H9 (cell line): ENCODE data around the gene RFPL1. TPM values are rescaled to one million over a fixed set of nuclear protein-coding genes. Genes with fewer than 3 reads are reported as not detected.

ENCODE experiments used
- DNase-seq: peaks from one replicate; pipeline ENCODE4 v3.0.0-alpha.2; 2017
- H2AFZ ChIP-seq: one replicate; pipeline ENCODE4 v1.6.1; 2013; ENCODE audit warnings: mild to moderate bottlenecking, low read length, control low read depth, moderate library complexity
- H2AK5ac ChIP-seq: 2 replicates; pipeline ENCODE4 v1.6.1; 2013; ENCODE audit warnings: low read length, control low read depth, mixed read lengths; ENCODE audit not compliant: insufficient read length
- H2BK120ac ChIP-seq: one replicate; pipeline ENCODE4 v1.6.1; 2013; ENCODE audit warnings: low read depth, mild to moderate bottlenecking, low read length, control low read depth, inconsistent platforms; ENCODE audit not compliant: poor library complexity, severe bottlenecking
- H2BK12ac ChIP-seq: 2 replicates; pipeline ENCODE4 v1.6.1; 2013; ENCODE audit warnings: low read length, control low read depth, mixed read lengths, low read depth; ENCODE audit not compliant: insufficient read length
- H2BK15ac ChIP-seq: 2 replicates; pipeline ENCODE4 v1.6.1; 2013; ENCODE audit warnings: low read depth, low read length, control low read depth
- H2BK20ac ChIP-seq: one replicate; pipeline ENCODE4 v1.6.1; 2013; ENCODE audit warnings: low read depth, mild to moderate bottlenecking, low read length, control low read depth, inconsistent platforms; ENCODE audit not compliant: poor library complexity, severe bottlenecking
- H2BK5ac ChIP-seq: 2 replicates; pipeline ENCODE4 v1.6.1; 2013; ENCODE audit warnings: low read length, control low read depth, mixed read lengths; ENCODE audit not compliant: insufficient read length
- H3K14ac ChIP-seq: 2 replicates; pipeline ENCODE4 v1.6.1; 2013; ENCODE audit warnings: low read length, control low read depth; ENCODE audit not compliant: insufficient read depth
- H3K18ac ChIP-seq: 2 replicates; pipeline ENCODE4 v1.6.1; 2013; ENCODE audit warnings: low read depth, mild to moderate bottlenecking, mixed read lengths, low read length, control low read depth; ENCODE audit not compliant: insufficient read length
- H3K23ac ChIP-seq: 2 replicates; pipeline ENCODE4 v1.6.1; 2013; ENCODE audit warnings: low read length, control low read depth, mixed read lengths, low read depth; ENCODE audit not compliant: insufficient read length
- H3K23me2 ChIP-seq: 2 replicates; pipeline ENCODE4 v1.6.1; 2013; ENCODE audit warnings: low read depth, mild to moderate bottlenecking, mixed read lengths, low read length, control low read depth; ENCODE audit not compliant: insufficient read length, poor library complexity, severe bottlenecking
- H3K27ac ChIP-seq: 2 replicates; pipeline ENCODE4 v1.5.1; 2013; ENCODE audit warnings: low read length, control low read depth, mixed read lengths, low read depth; ENCODE audit not compliant: insufficient read length
- H3K27me3 ChIP-seq: 2 replicates; pipeline ENCODE4 v1.6.1; 2013; ENCODE audit warnings: low read length, control low read depth, inconsistent platforms; ENCODE audit not compliant: insufficient read depth
- H3K4ac ChIP-seq: 2 replicates; pipeline ENCODE4 v1.6.1; 2013; ENCODE audit warnings: low read depth, mild to moderate bottlenecking, control low read depth, inconsistent platforms, low read length, moderate library complexity
- H3K4me1 ChIP-seq: 2 replicates; pipeline ENCODE4 v1.6.1; 2013; ENCODE audit warnings: low read length, control low read depth, inconsistent platforms; ENCODE audit not compliant: insufficient read depth
- H3K4me2 ChIP-seq: 2 replicates; pipeline ENCODE4 v1.6.1; 2013; ENCODE audit warnings: low read length, control low read depth, mixed read lengths; ENCODE audit not compliant: insufficient read length, insufficient read depth
- H3K56ac ChIP-seq: 2 replicates; pipeline ENCODE4 v1.6.1; 2013; ENCODE audit warnings: low read depth, mild to moderate bottlenecking, mixed read lengths, low read length, control low read depth; ENCODE audit not compliant: insufficient read length
- H3K79me1 ChIP-seq: 2 replicates; pipeline ENCODE4 v1.6.1; 2013; ENCODE audit warnings: low read depth, mild to moderate bottlenecking, moderate library complexity, low read length, control low read depth, inconsistent platforms; ENCODE audit not compliant: insufficient read depth, poor library complexity, severe bottlenecking
- H3K79me2 ChIP-seq: 2 replicates; pipeline ENCODE4 v1.6.1; 2013; ENCODE audit warnings: low read length, control low read depth, inconsistent platforms; ENCODE audit not compliant: insufficient read depth
- H3K9ac ChIP-seq: 2 replicates; pipeline ENCODE4 v1.6.1; 2013; ENCODE audit warnings: low read length, control low read depth, mixed read lengths; ENCODE audit not compliant: insufficient read length; ENCODE audit errors: extremely low read depth
- H3K9me3 ChIP-seq: one replicate; pipeline ENCODE4 v1.6.1; 2013; ENCODE audit warnings: low read depth, low read length, inconsistent platforms; ENCODE audit not compliant: control insufficient read depth
- H3T11ph ChIP-seq: one replicate; pipeline ENCODE4 v1.6.1; 2013; ENCODE audit warnings: mild to moderate bottlenecking, low read length, control low read depth, inconsistent platforms
- H4K20me1 ChIP-seq: one replicate; pipeline ENCODE4 v1.6.1; 2013; ENCODE audit not compliant: control insufficient read depth, insufficient read length, insufficient read depth
- H4K5ac ChIP-seq: 2 replicates; pipeline ENCODE4 v1.6.1; 2013; ENCODE audit warnings: low read depth, mild to moderate bottlenecking, mixed read lengths, low read length, control low read depth; ENCODE audit not compliant: insufficient read length
- H4K8ac ChIP-seq: replicated peaks from 2 replicates; pipeline ENCODE4 v1.6.1; 2013; ENCODE audit warnings: low read length, control low read depth, mixed read lengths, low read depth; ENCODE audit not compliant: insufficient read length
- H4K91ac ChIP-seq: 2 replicates; pipeline ENCODE4 v1.6.1; 2013; ENCODE audit warnings: low read depth, mild to moderate bottlenecking, moderate library complexity, mixed read lengths, low read length, control low read depth; ENCODE audit not compliant: insufficient read length
- H3K27ac Mint-ChIP-seq, 3 experiments: 2 replicates in 2 of 3; 3 replicates in 1 of 3; pipeline ENCODE4 v1.8.0; 2020 to 2021; ENCODE audit warnings: mixed read lengths in 3 of 3, mild to moderate bottlenecking in 1 of 3, moderate library complexity in 1 of 3
- H3K27me3 Mint-ChIP-seq: 2 replicates; pipeline ENCODE4 v1.8.0; 2021; ENCODE audit warnings: low read depth, mild to moderate bottlenecking, moderate library complexity, mixed read lengths
- H3K36me3 Mint-ChIP-seq, 3 experiments: 2 replicates in 2 of 3; 3 replicates in 1 of 3; pipeline ENCODE4 v1.8.0; 2020 to 2021; ENCODE audit warnings: low read depth in 3 of 3, mixed read lengths in 3 of 3; ENCODE audit not compliant: insufficient read depth in 1 of 3
- H3K4me1 Mint-ChIP-seq, 2 experiments: 2 replicates each; pipeline ENCODE4 v1.8.0; 2020; ENCODE audit warnings: mixed read lengths in 2 of 2
- H3K4me3 Mint-ChIP-seq, 2 experiments: 2 replicates in 1 of 2; 3 replicates in 1 of 2; pipeline ENCODE4 v1.8.0; 2020 to 2021; ENCODE audit warnings: mild to moderate bottlenecking in 2 of 2, mixed read lengths in 2 of 2, moderate library complexity in 1 of 2
- H3K9me3 Mint-ChIP-seq, 2 experiments: 2 replicates in 1 of 2; 3 replicates in 1 of 2; pipeline ENCODE4 v1.8.0; 2020; ENCODE audit warnings: mild to moderate bottlenecking in 2 of 2, mixed read lengths in 2 of 2, moderate library complexity in 1 of 2
- WGBS: extraction: QIAGEN DNeasy Blood & Tissue Kit; methylation state at CpG from one replicate; pipeline ENCODE4 v1.1.7; 2013; ENCODE audit warnings: missing lambda C conversion rate, low lambda C conversion rate, mixed read lengths; ENCODE audit not compliant: insufficient read length; ENCODE audit errors: extremely low coverage; 5-methylcytosine and 5-hydroxymethylcytosine counted together
- total RNA-seq: library from RNA; stranded (reverse); gene quantifications from 2 replicates; pipeline ENCODE4 v1.2.1, GENCODE V29; 2021
- TF ChIP-seq, protein P1 (sequence below): fragments of 200-600 bp; sonication (generic); conservative IDR thresholded peaks from 3 replicates; pipeline ENCODE4 v1.8.0; 2021; ENCODE audit warnings: antibody characterized with exemption, mild to moderate bottlenecking

RFPL1 gene
- total RNA-seq, 1 experiment from 2014 or later = not detected

DNA sequence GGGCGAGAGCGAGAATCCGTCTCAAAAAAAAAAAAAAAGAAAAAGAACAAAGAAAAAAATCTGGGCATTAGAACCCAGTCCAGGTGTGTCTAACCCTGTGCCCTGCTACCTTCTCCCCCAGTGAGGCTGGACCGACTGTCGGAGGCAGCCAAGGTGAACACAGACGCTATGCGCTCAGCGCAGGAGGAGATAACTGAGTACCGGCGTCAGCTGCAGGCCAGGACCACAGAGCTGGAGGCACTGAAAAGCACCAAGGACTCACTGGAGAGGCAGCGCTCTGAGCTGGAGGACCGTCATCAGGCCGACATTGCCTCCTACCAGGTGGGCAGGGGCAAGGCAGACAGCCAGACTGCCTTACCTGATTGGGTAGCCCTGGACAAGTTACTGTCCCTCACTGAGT lies 44.9 kb downstream of the RFPL1 start:
- Histone ChIP-seq H2BK120ac (no peak overlapping the region), H3K4me2 (no peak overlapping the region), H3K27me3 (peaks cover 27% of the 10 kb centered on the region), H3K9me3 (no peaks in the 10 kb centered on the region), H3K23ac (no peak overlapping the region), H2BK12ac (no peak overlapping the region), H2AK5ac (no peak overlapping the region), H3K56ac (no peak overlapping the region), H4K20me1 (no peaks in the 10 kb centered on the region), H3K9ac (no peak overlapping the region), H2BK5ac (no peak overlapping the region), H3T11ph (no peak overlapping the region), H4K5ac (no peak overlapping the region), H2BK20ac (no peak overlapping the region), H4K91ac (no peak overlapping the region), H3K14ac (no peak overlapping the region), H3K79me2 (no peaks in the 10 kb centered on the region), H3K23me2 (peaks cover 10% of the 10 kb centered on the region), H3K27ac (no peak overlapping the region), H3K18ac (no peak overlapping the region), H3K4ac (no peak overlapping the region), H4K8ac (no peak overlapping the region), H3K4me1 (peaks cover 6% of the 10 kb centered on the region), H2AFZ (no peak overlapping the region), H3K79me1 (no peaks in the 10 kb centered on the region), H2BK15ac (no peak overlapping the region)
- Mint-ChIP-seq H3K4me1 (peaks cover 27 to 29% of the 10 kb centered on the region in 2 experiments), H3K27me3 (peaks cover 50% of the 10 kb centered on the region), H3K36me3 (peaks cover 9 to 17% (median 9%) of the 10 kb centered on the region in 3 experiments), H3K27ac (no peak overlapping the region; a peak in 1 of 7 replicates), H3K4me3 (no peak overlapping the region), H3K9me3 (peaks cover 8 to 9% of the 10 kb centered on the region in 2 experiments)
- peak; percentile 34 for DNase-seq
- TF ChIP-seq, protein P1, sequence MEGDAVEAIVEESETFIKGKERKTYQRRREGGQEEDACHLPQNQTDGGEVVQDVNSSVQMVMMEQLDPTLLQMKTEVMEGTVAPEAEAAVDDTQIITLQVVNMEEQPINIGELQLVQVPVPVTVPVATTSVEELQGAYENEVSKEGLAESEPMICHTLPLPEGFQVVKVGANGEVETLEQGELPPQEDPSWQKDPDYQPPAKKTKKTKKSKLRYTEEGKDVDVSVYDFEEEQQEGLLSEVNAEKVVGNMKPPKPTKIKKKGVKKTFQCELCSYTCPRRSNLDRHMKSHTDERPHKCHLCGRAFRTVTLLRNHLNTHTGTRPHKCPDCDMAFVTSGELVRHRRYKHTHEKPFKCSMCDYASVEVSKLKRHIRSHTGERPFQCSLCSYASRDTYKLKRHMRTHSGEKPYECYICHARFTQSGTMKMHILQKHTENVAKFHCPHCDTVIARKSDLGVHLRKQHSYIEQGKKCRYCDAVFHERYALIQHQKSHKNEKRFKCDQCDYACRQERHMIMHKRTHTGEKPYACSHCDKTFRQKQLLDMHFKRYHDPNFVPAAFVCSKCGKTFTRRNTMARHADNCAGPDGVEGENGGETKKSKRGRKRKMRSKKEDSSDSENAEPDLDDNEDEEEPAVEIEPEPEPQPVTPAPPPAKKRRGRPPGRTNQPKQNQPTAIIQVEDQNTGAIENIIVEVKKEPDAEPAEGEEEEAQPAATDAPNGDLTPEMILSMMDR = no peak
- no CpG with 5 or more reads among the region's 13 CpGs for WGBS
